Measurements from ENCODE around the gene FOXI1. TPM values are rescaled to one million over a fixed set of nuclear protein-coding genes. Genes with fewer than 3 reads are reported as not detected.

Gene FOXI1
- total RNA-seq, 1 donor from 2014 or later: not detected

- H3K27me3 Mint-ChIP-seq (ENCODE audit: low read depth): peaks cover 2% of the 10 kb centered on the region
- no peaks in the 10 kb centered on the region for H3K36me3 Mint-ChIP-seq (ENCODE audit: low read depth)
- no peak for DNase-seq (ENCODE audit: low spot score)
- H3K4me3 Mint-ChIP-seq (ENCODE audit: unreplicated experiment): no peak overlapping the region
- no peak for TF ChIP-seq CTCF (IDR thresholded peaks at IDR 0.05)
- no peaks in the 10 kb centered on the region for H3K4me1 Mint-ChIP-seq (ENCODE audit: low read depth)
- no peak overlapping the region for H3K27ac Mint-ChIP-seq (ENCODE audit: unreplicated experiment)
- H3K9me3 Mint-ChIP-seq (ENCODE audit: low read depth): peaks cover 9% of the 10 kb centered on the region
Measured at GRCh38 chr5:170113522-170113900, 7.8 kb downstream of the FOXI1 start.

- Mint-ChIP-seq H3K4me1 (ENCODE audit: low read depth) (no peaks in the 10 kb centered on the region), H3K27me3 (ENCODE audit: low read depth) (peaks cover 4% of the 10 kb centered on the region), H3K4me3 (ENCODE audit: unreplicated experiment) (no peak overlapping the region), H3K36me3 (ENCODE audit: low read depth) (no peaks in the 10 kb centered on the region), H3K9me3 (ENCODE audit: low read depth) (peaks cover 9% of the 10 kb centered on the region), H3K27ac (ENCODE audit: unreplicated experiment) (no peak overlapping the region)
- TF ChIP-seq CTCF (IDR thresholded peaks at IDR 0.05): no peak
- DNase-seq (ENCODE audit: low spot score): no peak
Measured at GRCh38 chr5:170114271-170114670, 8.6 kb downstream of the FOXI1 start.

GRCh38 chr5:170115925-170116324, 10.2 kb downstream of the FOXI1 start:
- no peak for TF ChIP-seq CTCF (IDR thresholded peaks at IDR 0.05)
- Mint-ChIP-seq H3K9me3 (ENCODE audit: low read depth) (peaks cover 9% of the 10 kb centered on the region), H3K27me3 (ENCODE audit: low read depth) (peaks cover 4% of the 10 kb centered on the region), H3K4me1 (ENCODE audit: low read depth) (peaks cover 8% of the 10 kb centered on the region), H3K36me3 (ENCODE audit: low read depth) (no peaks in the 10 kb centered on the region), H3K4me3 (ENCODE audit: unreplicated experiment) (no peak overlapping the region), H3K27ac (ENCODE audit: unreplicated experiment) (no peak overlapping the region)
- DNase-seq (ENCODE audit: low spot score): no peak

GRCh38 chr5:170117736-170118135, 12.0 kb downstream of the FOXI1 start:
- no peak overlapping the region for H3K4me3 Mint-ChIP-seq (ENCODE audit: unreplicated experiment)
- peaks cover 4% of the 10 kb centered on the region for H3K27me3 Mint-ChIP-seq (ENCODE audit: low read depth)
- DNase-seq (ENCODE audit: low spot score): no peak
- no peak overlapping the region for H3K27ac Mint-ChIP-seq (ENCODE audit: unreplicated experiment)
- no peaks in the 10 kb centered on the region for H3K36me3 Mint-ChIP-seq (ENCODE audit: low read depth)
- TF ChIP-seq CTCF (IDR thresholded peaks at IDR 0.05): no peak
- peaks cover 9% of the 10 kb centered on the region for H3K9me3 Mint-ChIP-seq (ENCODE audit: low read depth)
- peaks cover 12% of the 10 kb centered on the region for H3K4me1 Mint-ChIP-seq (ENCODE audit: low read depth)

- no peak for DNase-seq (ENCODE audit: low spot score)
- H3K4me3 Mint-ChIP-seq (ENCODE audit: unreplicated experiment): no peak overlapping the region
- no peak for TF ChIP-seq CTCF (IDR thresholded peaks at IDR 0.05)
- peaks cover 4% of the 10 kb centered on the region for H3K27me3 Mint-ChIP-seq (ENCODE audit: low read depth)
- peaks cover 12% of the 10 kb centered on the region for H3K4me1 Mint-ChIP-seq (ENCODE audit: low read depth)
- H3K36me3 Mint-ChIP-seq (ENCODE audit: low read depth): no peaks in the 10 kb centered on the region
- no peak overlapping the region for H3K27ac Mint-ChIP-seq (ENCODE audit: unreplicated experiment)
- H3K9me3 Mint-ChIP-seq (ENCODE audit: low read depth): peaks cover 8% of the 10 kb centered on the region
Measured at GRCh38 chr5:170120576-170120975, 14.9 kb downstream of the FOXI1 start.
